Heart left ventricle (tissue), 13 donors: Measurements from ENCODE around the gene CHMP2A.

Experiments
- POLR2A ChIP-seq, 2 donors: fragments of 450-650 bp; IDR thresholded peaks; one replicate each; pipeline ENCODE4 v1.6.1; 2017; ENCODE audit warnings: antibody characterized with exemption in 2 of 2, mild to moderate bottlenecking in 2 of 2, moderate library complexity in 2 of 2
- TF ChIP-seq, protein P1 (sequence below), 12 donors: fragments of 200-600 bp; sonication (generic) in 4 of 12; IDR thresholded peaks; one replicate each; pipeline versions ENCODE4 v1.5.0 to v1.8.0; 2018 to 2022; ENCODE audit warnings: antibody characterized with exemption in 12 of 12, mild to moderate bottlenecking in 5 of 12
- donor health status: ischemic (EF 13 %, LVEDD 7.1; RV severe dilation, severe dysfunction).
- donor health status: DM: no; HTN: yes; CAD: no.
- donor health status: DM: no; HTN: no; CAD: no.
- donor health status: ischemic (EF 25% LVEDD 6.9; RV normal size, moderate dysfunction).
- donor health status: ischemic (EF 25% LVEDD 5.7; RV mildly dilated, moderate dysfunction).
- donor health status: ischemic (EF 35%, LVEDD 5.7; RV mildly dilated, moderate dysfunction).
- donor health status: nonischemic (EF 11% LVEDD 7.7; RV severe dilation, severe dysfunction).
- donor health status: DM: yes; HTN: yes; CAD: no.
- donor health status: PGD.
- donor health status: ischemic (EF 29% LVEDD 5.4; RV normal size, mild dysfunction).
- donor health status: nonischemic (EF 23%, LVEDD 6.1; RV moderate dilation, normal function).

DNA sequence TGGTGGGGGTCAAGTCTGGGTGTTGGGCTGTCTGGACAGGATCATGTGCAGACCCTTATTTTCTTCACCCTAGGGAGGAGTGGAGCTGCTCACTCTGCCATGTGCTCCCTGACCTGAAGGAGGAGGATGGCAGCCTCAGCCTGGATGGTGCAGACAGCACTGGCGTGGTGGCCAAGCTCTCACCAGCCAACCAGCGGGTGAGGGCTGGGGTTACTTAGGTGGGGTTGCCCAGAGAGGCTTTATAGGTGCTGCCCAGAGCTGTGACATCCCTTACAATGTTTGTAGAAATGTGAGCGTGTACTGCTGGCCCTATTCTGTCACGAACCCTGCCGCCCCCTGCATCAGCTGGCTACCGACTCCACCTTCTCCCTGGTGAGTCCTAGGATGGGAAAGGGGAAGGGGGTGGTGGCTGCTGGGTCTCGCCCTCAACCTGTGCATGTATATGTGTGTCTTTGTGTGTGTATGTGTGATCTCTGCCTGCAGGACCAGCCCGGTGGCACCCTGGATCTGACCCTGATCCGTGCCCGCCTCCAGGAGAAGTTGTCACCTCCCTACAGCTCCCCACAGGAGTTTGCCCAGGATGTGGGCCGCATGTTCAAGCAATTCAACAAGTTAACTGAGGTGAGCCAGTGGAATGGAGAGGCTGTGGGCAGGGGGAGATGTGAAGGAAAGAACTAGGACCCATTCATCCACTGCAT is 5.1 kb downstream of the CHMP2A start:
- TF ChIP-seq, protein P1, sequence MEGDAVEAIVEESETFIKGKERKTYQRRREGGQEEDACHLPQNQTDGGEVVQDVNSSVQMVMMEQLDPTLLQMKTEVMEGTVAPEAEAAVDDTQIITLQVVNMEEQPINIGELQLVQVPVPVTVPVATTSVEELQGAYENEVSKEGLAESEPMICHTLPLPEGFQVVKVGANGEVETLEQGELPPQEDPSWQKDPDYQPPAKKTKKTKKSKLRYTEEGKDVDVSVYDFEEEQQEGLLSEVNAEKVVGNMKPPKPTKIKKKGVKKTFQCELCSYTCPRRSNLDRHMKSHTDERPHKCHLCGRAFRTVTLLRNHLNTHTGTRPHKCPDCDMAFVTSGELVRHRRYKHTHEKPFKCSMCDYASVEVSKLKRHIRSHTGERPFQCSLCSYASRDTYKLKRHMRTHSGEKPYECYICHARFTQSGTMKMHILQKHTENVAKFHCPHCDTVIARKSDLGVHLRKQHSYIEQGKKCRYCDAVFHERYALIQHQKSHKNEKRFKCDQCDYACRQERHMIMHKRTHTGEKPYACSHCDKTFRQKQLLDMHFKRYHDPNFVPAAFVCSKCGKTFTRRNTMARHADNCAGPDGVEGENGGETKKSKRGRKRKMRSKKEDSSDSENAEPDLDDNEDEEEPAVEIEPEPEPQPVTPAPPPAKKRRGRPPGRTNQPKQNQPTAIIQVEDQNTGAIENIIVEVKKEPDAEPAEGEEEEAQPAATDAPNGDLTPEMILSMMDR (IDR thresholded peaks at IDR 0.05): no peak
- no peak for TF ChIP-seq POLR2A (IDR thresholded peaks at IDR 0.05)
